Loucy (cell line): ENCODE measurements around the gene LSR.

ENCODE experiments used
- H2AFZ ChIP-seq: fragments of 200-600 bp; sonication (generic); 2 replicates; pipeline ENCODE4 v1.6.0; 2016; ENCODE audit warnings: antibody characterized with exemption, mild to moderate bottlenecking, low read length, moderate library complexity
- H3F3A ChIP-seq: fragments of 200-600 bp; 2 replicates; pipeline ENCODE4 v1.6.0; 2016; ENCODE audit warnings: antibody characterized with exemption, low read depth, mild to moderate bottlenecking
- H3K27me3 ChIP-seq: fragments of 200-600 bp; sonication (generic); 2 replicates; pipeline ENCODE4 v1.6.1; 2014; ENCODE audit warnings: low read length, mild to moderate bottlenecking; ENCODE audit not compliant: insufficient read depth, poor library complexity, severe bottlenecking
- H3K36me3 ChIP-seq: fragments of 200-600 bp; sonication (generic); 2 replicates; pipeline ENCODE4 v1.6.1; 2016; ENCODE audit warnings: low read length; ENCODE audit not compliant: insufficient read depth
- H3K4me1 ChIP-seq: fragments of 200-600 bp; sonication (generic); 2 replicates; pipeline ENCODE4 v1.5.1; 2014; ENCODE audit warnings: low read length, mild to moderate bottlenecking; ENCODE audit not compliant: insufficient read depth, poor library complexity, severe bottlenecking
- H3K4me2 ChIP-seq: fragments of 200-600 bp; sonication (generic); 2 replicates; pipeline ENCODE4 v1.6.0; 2014; ENCODE audit warnings: antibody characterized with exemption, low read length, low read depth, mild to moderate bottlenecking; ENCODE audit not compliant: poor library complexity, severe bottlenecking
- H3K4me3 ChIP-seq: fragments of 200-600 bp; sonication (generic); 2 replicates; pipeline ENCODE4 v1.5.1; 2014; ENCODE audit warnings: low read length, mild to moderate bottlenecking, mixed read lengths; ENCODE audit not compliant: poor library complexity, severe bottlenecking
- H3K79me2 ChIP-seq: fragments of 200-600 bp; sonication (generic); 2 replicates; pipeline ENCODE4 v1.6.1; 2014; ENCODE audit warnings: low read length; ENCODE audit not compliant: insufficient read depth
- H3K9ac ChIP-seq: fragments of 200-600 bp; sonication (generic); 2 replicates; pipeline ENCODE4 v1.6.0; 2014; ENCODE audit warnings: mild to moderate bottlenecking, low read depth, low read length, moderate library complexity; ENCODE audit not compliant: poor library complexity, severe bottlenecking
- H3K9me2 ChIP-seq: fragments of 200-600 bp; sonication (generic); replicated peaks from 2 replicates; pipeline ENCODE4 v1.6.1; 2016; ENCODE audit warnings: low read depth, low read length, mixed read lengths
- H3K9me3 ChIP-seq: fragments of 200-600 bp; sonication (generic); 2 replicates; pipeline ENCODE4 v1.6.1; 2014; ENCODE audit warnings: mild to moderate bottlenecking, antibody characterized with exemption, low read length, low read depth; ENCODE audit not compliant: insufficient read depth
- H4K20me1 ChIP-seq: fragments of 200-600 bp; sonication (generic); 2 replicates; pipeline ENCODE4 v1.6.0; 2014; ENCODE audit warnings: antibody characterized with exemption, low read length, mild to moderate bottlenecking; ENCODE audit not compliant: insufficient read depth, poor library complexity, severe bottlenecking
- CTCF ChIP-seq: fragments of 200-600 bp; sonication (generic); conservative IDR thresholded peaks from 2 replicates; pipeline ENCODE4 v1.5.1; 2014; ENCODE audit warnings: mild to moderate bottlenecking, antibody characterized with exemption, low read length
- EZH2phosphoT487 ChIP-seq: fragments of 200-600 bp; IDR thresholded peaks from 2 replicates; pipeline ENCODE4 v1.6.1; 2018; ENCODE audit warnings: antibody characterized with exemption, mild to moderate bottlenecking, moderate library complexity, borderline replicate concordance

The LSR gene

GRCh38 chr19:35202722-35203688, 45.8 kb upstream of the LSR start:
- Histone ChIP-seq H4K20me1 (no peaks in the 10 kb centered on the region), H3K4me2 (no peak overlapping the region), H3K4me1 (peaks cover 23% of the 10 kb centered on the region), H3K9me2 (no peaks in the 10 kb centered on the region), H3K4me3 (no peak overlapping the region), H3K27me3 (no peaks in the 10 kb centered on the region), H2AFZ (no peak overlapping the region), H3K36me3 (no peaks in the 10 kb centered on the region), H3K9me3 (no peaks in the 10 kb centered on the region), H3K9ac (no peak overlapping the region), H3F3A (peaks cover 7% of the 10 kb centered on the region; the same call in 1 of the 2 replicates), H3K79me2 (no peaks in the 10 kb centered on the region)
- TF ChIP-seq CTCF = no peak
- no peak for TF ChIP-seq EZH2phosphoT487

GRCh38 chr19:35204799-35205732, 43.7 kb upstream of the LSR start:
- peaks cover 23% of the 10 kb centered on the region for H3K4me1 ChIP-seq
- no peaks in the 10 kb centered on the region for H3K36me3 ChIP-seq
- H3K27me3 ChIP-seq = no peaks in the 10 kb centered on the region
- H2AFZ ChIP-seq = no peak overlapping the region
- no peak overlapping the region for H3K4me2 ChIP-seq
- peaks cover 7% of the 10 kb centered on the region; the same call in 1 of the 2 replicates for H3F3A ChIP-seq
- H3K4me3 ChIP-seq = no peak overlapping the region
- no peaks in the 10 kb centered on the region for H3K9me3 ChIP-seq
- H3K9me2 ChIP-seq = no peaks in the 10 kb centered on the region
- no peaks in the 10 kb centered on the region for H4K20me1 ChIP-seq
- no peak overlapping the region for H3K9ac ChIP-seq
- TF ChIP-seq EZH2phosphoT487 = no peak
- no peaks in the 10 kb centered on the region for H3K79me2 ChIP-seq

GRCh38 chr19:35205733-35206323, 43.0 kb upstream of the LSR start:
- Histone ChIP-seq H4K20me1 (no peaks in the 10 kb centered on the region), H3K36me3 (no peaks in the 10 kb centered on the region), H3F3A (peaks cover 7% of the 10 kb centered on the region; the same call in 1 of the 2 replicates), H3K79me2 (no peaks in the 10 kb centered on the region), H3K4me1 (peaks cover 24% of the 10 kb centered on the region), H3K9me3 (no peaks in the 10 kb centered on the region), H3K4me3 (no peak overlapping the region), H2AFZ (no peak overlapping the region), H3K27me3 (no peaks in the 10 kb centered on the region), H3K4me2 (peak overlapping the region; percentile 38), H3K9ac (no peak overlapping the region), H3K9me2 (no peaks in the 10 kb centered on the region)
- TF ChIP-seq CTCF (no peak), EZH2phosphoT487 (no peak)
